Keratinocyte (primary cell): ENCODE data around the gene SEMA4G. TPM values are rescaled to one million over a fixed set of nuclear protein-coding genes. Genes with fewer than 3 reads are reported as not detected.

Experiments
- DNase-seq: peaks from one replicate; pipeline ENCODE4 v3.0.0-alpha.2; 2011; ENCODE audit warnings: low read depth, missing footprints, low spot score
- FAIRE-seq: peaks from 2 replicates; lab custom pipeline; 2011; peaks lifted over from hg19 to GRCh38; lab: Jason Lieb, UNC
- H2AFZ ChIP-seq: 2 replicates; pipeline ENCODE4 v1.6.0; 2012; ENCODE audit warnings: low read length, control low read depth, inconsistent platforms; ENCODE audit not compliant: control insufficient read depth
- H3K27ac ChIP-seq: 2 replicates; pipeline ENCODE4 v1.5.1; 2011; ENCODE audit warnings: low read length; ENCODE audit not compliant: control insufficient read depth, insufficient read depth
- H3K27me3 ChIP-seq: 3 replicates; pipeline ENCODE4 v1.6.0; 2011; ENCODE audit warnings: low read length; ENCODE audit not compliant: control insufficient read depth, insufficient read depth; ENCODE audit errors: extremely low read depth
- H3K36me3 ChIP-seq, 2 experiments: 2 replicates in 1 of 2; 3 replicates in 1 of 2; pipeline ENCODE4 v1.5.1; 2011; ENCODE audit warnings: low read length in 2 of 2, mild to moderate bottlenecking in 1 of 2; ENCODE audit not compliant: control insufficient read depth in 2 of 2, insufficient read depth in 2 of 2; ENCODE audit errors: extremely low read depth in 1 of 2
- H3K4me1 ChIP-seq: 3 replicates; pipeline ENCODE4 v1.5.1; 2011; ENCODE audit warnings: low read length; ENCODE audit not compliant: control insufficient read depth, insufficient read depth; ENCODE audit errors: extremely low read depth
- H3K4me2 ChIP-seq: 3 replicates; pipeline ENCODE4 v1.6.0; 2011; ENCODE audit warnings: low read depth, low read length; ENCODE audit not compliant: control insufficient read depth, insufficient read depth; ENCODE audit errors: extremely low read depth
- H3K4me3 ChIP-seq, 3 experiments: fragments of 200-600 bp in 1 of 3; sonication (generic) in 1 of 3; 2 replicates in 2 of 3; 3 replicates in 1 of 3; pipeline ENCODE4 v1.5.1; 2011 to 2016; ENCODE audit warnings: low read length in 3 of 3, mild to moderate bottlenecking in 3 of 3, control low read depth in 2 of 3, inconsistent platforms in 1 of 3, low read depth in 1 of 3, mixed read lengths in 1 of 3, mixed run types in 1 of 3, moderate library complexity in 1 of 3; ENCODE audit not compliant: control insufficient read depth in 2 of 3, insufficient read depth in 2 of 3; ENCODE audit errors: extremely low read depth in 1 of 3
- H3K79me2 ChIP-seq: 2 replicates; pipeline ENCODE4 v1.6.0; 2012; ENCODE audit warnings: low read length; ENCODE audit not compliant: control insufficient read depth, insufficient read depth
- H3K9ac ChIP-seq: 3 replicates; pipeline ENCODE4 v1.6.0; 2011; ENCODE audit warnings: low read length; ENCODE audit not compliant: control insufficient read depth, insufficient read depth; ENCODE audit errors: extremely low read depth
- H3K9me1 ChIP-seq: 3 replicates; pipeline ENCODE4 v1.6.0; 2011; ENCODE audit warnings: low read length; ENCODE audit not compliant: control insufficient read depth, insufficient read depth; ENCODE audit errors: extremely low read depth
- H3K9me3 ChIP-seq: 2 replicates; pipeline ENCODE4 v1.5.1; 2012; ENCODE audit warnings: low read depth, low read length; ENCODE audit not compliant: control insufficient read depth
- H4K20me1 ChIP-seq: 3 replicates; pipeline ENCODE4 v1.6.0; 2011; ENCODE audit warnings: low read length; ENCODE audit not compliant: control insufficient read depth, insufficient read depth; ENCODE audit errors: extremely low read depth
- EZH2 ChIP-seq: IDR thresholded peaks from one replicate; pipeline ENCODE4 v1.6.1; 2012; ENCODE audit warnings: inconsistent platforms, mild to moderate bottlenecking, low read length, moderate library complexity
- dilution Hi-C: fragments of 300-500 bp; cut with MboI; formaldehyde crosslinking; loops from one replicate; pipeline ENCODE4 v1.7.0; 2020; ENCODE audit warnings: low sequenced_read_pairs; ENCODE audit not compliant: extremely low pct_ligation_motif_present
- polyA plus RNA-seq, 5 experiments: library from polyadenylated mRNA; depleted of rRNA in 3 of 5; stranded (reverse) in 3 of 5; stranded (forward) in 1 of 5; unstranded in 1 of 5; fragments of >200 nt; gene quantifications; 1 replicate in 1 of 5; 2 replicates in 3 of 5; 3 replicates in 1 of 5; pipeline versions ENCODE4 v1.2.1 to v1.2.3, GENCODE V29; 2011 to 2012; ENCODE audit warnings: missing spikeins in 2 of 5, low read depth in 1 of 5, low replicate concordance in 1 of 5
- TF ChIP-seq, protein P1 (sequence below), 3 experiments: IDR thresholded peaks in 1 of 3; conservative IDR thresholded peaks in 1 of 3; optimal IDR thresholded peaks in 1 of 3; 2 replicates in 2 of 3; 3 replicates in 1 of 3; pipeline versions ENCODE3 to v1.5.1; 2011; ENCODE audit warnings: low read length in 3 of 3, mild to moderate bottlenecking in 3 of 3, moderate library complexity in 2 of 3, control low read depth in 1 of 3, inconsistent platforms in 1 of 3; ENCODE audit not compliant: insufficient read depth in 2 of 3; ENCODE audit errors: extremely low read depth in 1 of 3

Gene SEMA4G
- polyA plus RNA-seq, 1 donor (not counting 4 experiments of a cell fraction or from before 2014, with no cell fraction given): 1.2 TPM

DNA sequence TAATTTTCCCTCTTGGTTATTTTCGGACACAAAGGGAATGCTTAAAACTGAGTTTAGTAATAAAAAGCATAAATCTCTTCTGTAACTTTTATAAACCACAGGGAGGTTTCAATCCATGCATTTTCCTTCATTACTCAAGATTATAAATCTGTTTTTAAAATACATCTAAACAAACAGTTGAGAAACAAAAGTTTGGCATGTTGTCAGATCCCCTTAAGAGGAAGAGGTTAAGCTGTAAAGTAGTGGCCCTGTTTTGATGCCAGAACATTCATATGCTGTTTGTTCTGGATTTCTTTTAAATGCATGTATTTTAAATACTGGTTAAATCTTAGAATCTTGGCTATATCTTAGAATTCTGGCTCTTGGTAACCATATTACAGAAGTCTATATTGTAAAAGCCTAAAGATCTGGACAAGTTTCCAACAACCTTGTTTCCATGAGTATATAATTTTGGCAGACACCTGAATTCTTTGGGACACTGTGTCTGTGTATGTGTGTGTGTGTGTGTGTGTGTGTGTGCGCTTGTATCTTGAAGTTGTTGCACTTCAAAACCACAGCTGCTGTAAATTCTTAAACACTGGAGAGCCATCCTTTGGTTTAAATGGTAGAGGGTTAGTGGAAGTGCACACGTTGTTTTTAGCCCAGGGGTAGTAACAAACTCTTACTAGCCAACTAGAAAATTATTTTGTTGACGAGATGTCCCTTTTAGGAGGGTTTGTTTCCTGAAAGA lies 6.8 kb upstream of the SEMA4G start:
- H3K9me1 ChIP-seq: no peaks in the 10 kb centered on the region
- H3K9ac ChIP-seq: no peak overlapping the region
- TF ChIP-seq EZH2: no peak
- no peak overlapping the region for H3K4me2 ChIP-seq
- H4K20me1 ChIP-seq: no peaks in the 10 kb centered on the region
- H3K27me3 ChIP-seq: no peaks in the 10 kb centered on the region
- dilution Hi-C loops: no loop called here
- no peak overlapping the region for H3K27ac ChIP-seq
- H3K36me3 ChIP-seq: peaks cover 3 to 14% of the 10 kb centered on the region in 2 experiments
- no peak for FAIRE-seq
- H3K9me3 ChIP-seq: no peaks in the 10 kb centered on the region
- H2AFZ ChIP-seq: no peak overlapping the region
- no peaks in the 10 kb centered on the region for H3K79me2 ChIP-seq
- no peak overlapping the region for H3K4me3 ChIP-seq
- DNase-seq: no peak
- no peaks in the 10 kb centered on the region for H3K4me1 ChIP-seq

DNA sequence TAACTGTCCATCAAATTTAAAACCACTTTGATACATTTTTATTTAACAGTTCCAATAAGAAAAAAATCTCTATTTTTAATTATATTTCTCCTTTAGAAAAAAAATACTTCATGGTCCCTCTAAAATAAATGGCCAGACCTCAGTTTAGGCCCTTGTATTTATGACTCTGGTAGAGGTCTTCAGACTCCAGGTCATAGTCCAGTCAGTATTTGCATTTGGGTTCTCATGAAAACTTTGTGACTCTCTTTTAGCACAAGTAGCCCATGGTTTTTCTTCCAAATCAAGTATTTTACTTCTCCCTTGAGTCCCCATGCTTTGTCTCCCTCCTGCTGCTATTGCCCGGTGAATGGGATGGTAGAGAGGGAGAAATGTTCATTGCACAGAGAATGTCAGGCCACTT lies 5.5 kb upstream of the SEMA4G start:
- H3K9ac ChIP-seq: no peak overlapping the region
- H3K27ac ChIP-seq: no peak overlapping the region
- no peak overlapping the region for H2AFZ ChIP-seq
- no peaks in the 10 kb centered on the region for H3K79me2 ChIP-seq
- FAIRE-seq: no peak
- no peaks in the 10 kb centered on the region for H3K9me3 ChIP-seq
- no peaks in the 10 kb centered on the region for H3K4me1 ChIP-seq
- H3K36me3 ChIP-seq: peaks cover 0 to 10% of the 10 kb centered on the region in 2 experiments
- no peaks in the 10 kb centered on the region for H3K27me3 ChIP-seq
- TF ChIP-seq EZH2: no peak
- TF ChIP-seq, protein P1, sequence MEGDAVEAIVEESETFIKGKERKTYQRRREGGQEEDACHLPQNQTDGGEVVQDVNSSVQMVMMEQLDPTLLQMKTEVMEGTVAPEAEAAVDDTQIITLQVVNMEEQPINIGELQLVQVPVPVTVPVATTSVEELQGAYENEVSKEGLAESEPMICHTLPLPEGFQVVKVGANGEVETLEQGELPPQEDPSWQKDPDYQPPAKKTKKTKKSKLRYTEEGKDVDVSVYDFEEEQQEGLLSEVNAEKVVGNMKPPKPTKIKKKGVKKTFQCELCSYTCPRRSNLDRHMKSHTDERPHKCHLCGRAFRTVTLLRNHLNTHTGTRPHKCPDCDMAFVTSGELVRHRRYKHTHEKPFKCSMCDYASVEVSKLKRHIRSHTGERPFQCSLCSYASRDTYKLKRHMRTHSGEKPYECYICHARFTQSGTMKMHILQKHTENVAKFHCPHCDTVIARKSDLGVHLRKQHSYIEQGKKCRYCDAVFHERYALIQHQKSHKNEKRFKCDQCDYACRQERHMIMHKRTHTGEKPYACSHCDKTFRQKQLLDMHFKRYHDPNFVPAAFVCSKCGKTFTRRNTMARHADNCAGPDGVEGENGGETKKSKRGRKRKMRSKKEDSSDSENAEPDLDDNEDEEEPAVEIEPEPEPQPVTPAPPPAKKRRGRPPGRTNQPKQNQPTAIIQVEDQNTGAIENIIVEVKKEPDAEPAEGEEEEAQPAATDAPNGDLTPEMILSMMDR (optimal IDR thresholded peaks at IDR 0.05 in 1 of 3, IDR thresholded peaks at IDR 0.05 in 1 of 3, conservative IDR thresholded peaks at IDR 0.05 in 1 of 3; ENCODE audit: extremely low read depth in 1 of 3, insufficient read depth in 2 of 3, low read length in 3 of 3): no peak
- no peaks in the 10 kb centered on the region for H4K20me1 ChIP-seq
- no peak for DNase-seq
- H3K9me1 ChIP-seq: no peaks in the 10 kb centered on the region
- H3K4me2 ChIP-seq: no peak overlapping the region
- no peak overlapping the region for H3K4me3 ChIP-seq
- dilution Hi-C loops: no loop called here
